Measurements from ENCODE around the gene EHD1.

- TF ChIP-seq HDGF (IDR thresholded peaks at IDR 0.05; ENCODE audit: borderline replicate concordance) (no peak), FOXK2 (IDR thresholded peaks at IDR 0.05) (no peak), L3MBTL2 (conservative IDR thresholded peaks at IDR 0.05) (no peak), LEF1 (IDR thresholded peaks at IDR 0.05; ENCODE audit: borderline replicate concordance) (no peak), CTBP1 (IDR thresholded peaks at IDR 0.05; ENCODE audit: borderline replicate concordance) (no peak), PKNOX1 (IDR thresholded peaks at IDR 0.05) (no peak)
Observed at GRCh38 chr11:64888406-64888728, 9.9 kb upstream of the EHD1 start.

Measured in HEK293T (cell line).